HG03039 (cell line): ENCODE measurements around the gene NR2E3.

Experiments
- ATAC-seq: cut with Tn5 transposase; IDR thresholded peaks from one replicate; pipeline ENCODE4 v1.9.1; 2021; ENCODE audit warnings: mild to moderate bottlenecking, moderate library complexity; ENCODE audit not compliant: unreplicated experiment

The NR2E3 gene

GRCh38 chr15:71810256-71811035 lies at the start of gene NR2E3:
Gene NR2E3, plus strand, starts transcription at chr15:71810554. Its CDS starts 190 bp downstream, at chr15:71810744.
- ATAC-seq, result no peak

GRCh38 chr15:71760852-71761251 lies 49.5 kb upstream of the NR2E3 start:
- no peak for ATAC-seq

- no peak for ATAC-seq
Observed at GRCh38 chr15:71761649-71762048, 48.7 kb upstream of the NR2E3 start.

- ATAC-seq, result no peak
Observed at GRCh38 chr15:71768184-71768583, 42.2 kb upstream of the NR2E3 start.

GRCh38 chr15:71773206-71773859 lies 37.0 kb upstream of the NR2E3 start:
- ATAC-seq, result no peak

GRCh38 chr15:71775856-71776255 lies 34.5 kb upstream of the NR2E3 start:
- no peak for ATAC-seq

- no peak for ATAC-seq
Observed at GRCh38 chr15:71776304-71776703, 34.0 kb upstream of the NR2E3 start.

- no peak for ATAC-seq
Observed at GRCh38 chr15:71777216-71777943, 33.0 kb upstream of the NR2E3 start.

- no peak for ATAC-seq
Observed at GRCh38 chr15:71779073-71779797, 31.1 kb upstream of the NR2E3 start.

- no peak for ATAC-seq
Observed at GRCh38 chr15:71780115-71780976, 30.0 kb upstream of the NR2E3 start.

GRCh38 chr15:71781179-71781964 lies 29.0 kb upstream of the NR2E3 start:
- no peak for ATAC-seq

- ATAC-seq, result no peak
Observed at GRCh38 chr15:71781965-71782265, 28.4 kb upstream of the NR2E3 start.

GRCh38 chr15:71782422-71783165 lies 27.8 kb upstream of the NR2E3 start:
- no peak for ATAC-seq

- ATAC-seq, result no peak
Observed at GRCh38 chr15:71784719-71785118, 25.6 kb upstream of the NR2E3 start.

GRCh38 chr15:71785996-71786395 lies 24.4 kb upstream of the NR2E3 start:
- no peak for ATAC-seq

- ATAC-seq, result no peak
Observed at GRCh38 chr15:71786673-71787072, 23.7 kb upstream of the NR2E3 start.

GRCh38 chr15:71788646-71789579 lies 21.4 kb upstream of the NR2E3 start:
- no peak for ATAC-seq

GRCh38 chr15:71789616-71790015 lies 20.7 kb upstream of the NR2E3 start:
- no peak for ATAC-seq
